Tibial nerve (tissue), 4 donors: ENCODE data around the gene KLHL17.

ENCODE experiments used
- EP300 ChIP-seq, 2 donors: sonication (generic); formaldehyde crosslinking; IDR thresholded peaks; one replicate each; pipeline ENCODE4 v1.6.1; 2017; ENCODE audit warnings: antibody characterized with exemption in 2 of 2, mild to moderate bottlenecking in 1 of 2
- POLR2A ChIP-seq, 2 donors: fragments of 450-650 bp; IDR thresholded peaks; one replicate each; pipeline ENCODE4 v1.6.1; 2017; ENCODE audit warnings: antibody characterized with exemption in 2 of 2, mild to moderate bottlenecking in 2 of 2, moderate library complexity in 2 of 2
- TF ChIP-seq, protein P1 (sequence below), 5 experiments: fragments of 200-600 bp in 3 of 5; fragments of 450-650 bp in 2 of 5; sonication (generic) in 3 of 5; IDR thresholded peaks; one replicate each; pipeline ENCODE4 v1.5.1; 2016 to 2019; ENCODE audit warnings: antibody characterized with exemption in 5 of 5, mild to moderate bottlenecking in 3 of 5, moderate library complexity in 2 of 5

DNA sequence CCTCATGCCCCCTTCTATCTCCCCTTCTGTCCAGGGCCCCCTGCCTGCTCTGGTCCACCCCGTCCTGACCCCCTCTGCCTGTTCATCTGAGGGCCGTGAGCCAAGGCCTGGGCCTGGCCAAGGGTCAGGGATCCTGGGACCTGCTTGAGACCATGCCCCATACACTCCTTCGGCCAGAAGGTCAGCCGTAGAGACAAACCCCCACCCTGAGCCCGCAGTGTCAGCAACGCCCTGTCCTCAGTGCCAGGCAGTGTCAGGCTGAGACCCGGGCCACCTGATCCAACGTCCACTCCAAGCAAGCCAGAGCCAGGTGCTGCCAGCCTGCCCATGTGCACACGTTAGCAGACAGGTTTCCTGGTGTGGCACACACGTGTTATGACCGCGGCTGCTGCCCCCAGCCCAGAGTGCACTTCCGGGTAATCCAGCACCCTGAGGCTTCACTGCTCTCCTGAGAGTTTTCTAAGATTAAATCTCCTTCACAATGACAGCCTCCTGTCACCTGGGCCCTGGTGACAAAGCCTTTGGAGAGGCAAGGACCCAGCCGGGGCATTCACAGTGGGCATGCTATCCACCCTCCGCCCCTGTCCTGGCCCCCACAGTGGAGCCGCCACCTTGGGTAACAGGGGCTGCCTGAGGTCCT, 46.8 kb upstream of the KLHL17 start:
- TF ChIP-seq, protein P1, sequence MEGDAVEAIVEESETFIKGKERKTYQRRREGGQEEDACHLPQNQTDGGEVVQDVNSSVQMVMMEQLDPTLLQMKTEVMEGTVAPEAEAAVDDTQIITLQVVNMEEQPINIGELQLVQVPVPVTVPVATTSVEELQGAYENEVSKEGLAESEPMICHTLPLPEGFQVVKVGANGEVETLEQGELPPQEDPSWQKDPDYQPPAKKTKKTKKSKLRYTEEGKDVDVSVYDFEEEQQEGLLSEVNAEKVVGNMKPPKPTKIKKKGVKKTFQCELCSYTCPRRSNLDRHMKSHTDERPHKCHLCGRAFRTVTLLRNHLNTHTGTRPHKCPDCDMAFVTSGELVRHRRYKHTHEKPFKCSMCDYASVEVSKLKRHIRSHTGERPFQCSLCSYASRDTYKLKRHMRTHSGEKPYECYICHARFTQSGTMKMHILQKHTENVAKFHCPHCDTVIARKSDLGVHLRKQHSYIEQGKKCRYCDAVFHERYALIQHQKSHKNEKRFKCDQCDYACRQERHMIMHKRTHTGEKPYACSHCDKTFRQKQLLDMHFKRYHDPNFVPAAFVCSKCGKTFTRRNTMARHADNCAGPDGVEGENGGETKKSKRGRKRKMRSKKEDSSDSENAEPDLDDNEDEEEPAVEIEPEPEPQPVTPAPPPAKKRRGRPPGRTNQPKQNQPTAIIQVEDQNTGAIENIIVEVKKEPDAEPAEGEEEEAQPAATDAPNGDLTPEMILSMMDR (IDR thresholded peaks at IDR 0.05), result no peak
- TF ChIP-seq POLR2A (IDR thresholded peaks at IDR 0.05), result no peak
- TF ChIP-seq EP300 (IDR thresholded peaks at IDR 0.05), result no peak
